ENCODE measurements around the gene ANGPT4.
A peak's percentile ranks its signal among the peaks of the same experiment; 100 is the strongest.

The ANGPT4 gene

DNA sequence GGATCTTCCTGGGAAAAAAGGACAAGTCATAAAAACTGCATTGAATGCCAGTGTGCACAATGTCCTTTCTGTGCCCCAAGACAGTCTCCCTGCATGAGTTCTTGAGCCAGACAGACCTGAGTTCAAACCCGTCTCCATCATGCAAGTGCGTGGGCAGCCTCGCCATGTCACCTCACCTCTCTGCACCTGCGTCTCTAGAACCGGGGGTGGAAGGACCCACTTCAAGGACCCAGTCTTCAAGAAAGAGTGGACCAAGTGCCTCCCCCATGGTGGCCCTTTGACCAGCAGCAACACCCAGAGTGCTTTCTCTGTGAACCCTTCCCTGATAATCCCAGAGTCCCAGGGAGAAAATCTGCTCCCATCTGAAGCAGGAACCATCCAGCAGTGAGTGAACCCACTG lies 23.5 kb upstream of the ANGPT4 start:
- DNase-seq (ENCODE audit: low spot score) = no peak

DNA sequence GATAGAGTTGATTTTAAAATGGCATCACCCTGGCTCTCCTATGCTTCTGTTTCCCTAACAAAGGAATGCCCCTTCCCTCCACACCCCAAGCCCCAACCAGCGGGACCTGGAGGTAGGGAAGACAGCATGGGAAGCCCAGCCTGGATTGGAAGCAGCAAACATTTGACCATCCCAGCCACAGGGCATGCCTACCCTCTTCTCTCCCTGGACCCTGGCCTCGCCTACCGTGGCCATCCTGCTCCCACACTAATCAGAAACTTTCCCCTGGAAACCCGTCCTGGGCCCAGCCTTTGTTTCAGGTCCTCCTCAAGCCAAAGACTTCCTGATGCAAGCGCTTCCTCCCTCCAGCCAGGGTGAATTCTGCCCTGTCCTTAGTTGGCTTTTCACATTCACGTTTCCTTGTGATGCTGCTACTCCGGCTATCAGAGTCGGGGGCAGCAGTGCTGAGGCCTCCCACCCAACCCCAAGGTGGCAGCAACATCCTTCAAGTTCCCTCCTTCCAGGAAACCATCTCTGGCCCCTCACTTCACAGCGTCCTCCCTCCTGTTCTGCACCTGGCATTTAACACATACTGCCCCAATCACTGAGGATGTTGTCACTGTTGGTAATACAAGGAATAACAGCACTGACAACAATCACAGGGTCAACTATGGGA lies 18.2 kb upstream of the ANGPT4 start:
- no peak for DNase-seq (ENCODE audit: low spot score)

- no peak for DNase-seq (ENCODE audit: low spot score)
These were observed 16.9 kb upstream of the ANGPT4 start for GRCh38 chr20:933029-933428.

DNA sequence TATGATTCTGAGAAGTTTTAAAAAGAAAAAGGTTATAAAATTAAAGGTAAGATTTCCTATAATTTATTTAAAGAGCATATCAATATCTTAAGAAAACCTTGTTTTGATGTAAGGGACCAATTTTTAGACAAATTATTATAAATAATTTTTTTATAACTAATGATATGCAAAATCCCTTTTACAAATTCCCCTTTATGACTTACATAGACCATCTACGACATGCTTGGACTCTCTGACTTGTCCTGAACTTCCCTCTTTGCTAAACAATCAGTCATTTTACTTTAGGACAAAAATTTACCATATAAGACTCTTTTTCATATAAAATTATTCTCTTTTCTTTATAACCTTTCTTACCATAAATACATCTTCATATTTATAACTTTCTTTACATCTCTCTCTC lies 15.3 kb upstream of the ANGPT4 start:
- no peak for DNase-seq (ENCODE audit: low spot score)

DNA sequence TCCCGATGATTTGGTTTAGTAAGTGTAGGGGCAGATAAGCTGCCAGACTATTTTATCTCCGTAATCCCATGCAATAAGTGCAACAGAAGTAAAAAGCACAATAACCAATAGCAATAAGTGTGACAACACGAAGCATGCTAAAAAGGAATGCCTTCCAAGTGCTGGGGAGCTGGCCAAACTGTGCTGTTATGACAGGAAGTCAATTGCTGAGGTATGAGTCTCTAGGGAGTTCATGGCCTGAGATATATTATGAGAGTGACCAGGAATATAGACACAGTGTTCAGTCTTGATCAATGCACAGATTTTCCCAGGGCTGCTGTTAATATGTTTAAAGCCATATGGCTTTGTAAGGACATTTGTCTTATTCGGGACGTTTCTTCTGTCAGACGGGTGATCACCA lies 10.5 kb upstream of the ANGPT4 start:
- peak; percentile 10 for DNase-seq (ENCODE audit: low spot score)

DNA sequence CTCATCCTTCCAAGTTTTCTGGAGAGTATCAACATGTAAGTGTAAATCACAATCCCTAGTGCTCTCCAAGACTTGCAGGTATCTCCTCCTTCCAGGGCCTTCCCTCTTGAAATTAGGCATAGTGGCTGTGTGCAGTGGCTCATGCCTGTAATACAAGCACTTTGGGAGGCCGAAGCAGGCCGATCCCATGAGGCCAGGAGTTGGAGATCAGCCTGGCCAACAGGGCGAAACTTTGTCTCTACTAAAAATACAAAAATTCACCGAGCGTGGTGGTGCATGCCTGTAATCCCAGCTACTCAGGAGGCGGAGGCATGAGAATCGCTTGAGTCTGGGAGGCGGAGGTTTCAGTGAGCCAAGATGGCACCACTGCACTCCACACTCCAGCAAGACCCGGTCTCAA lies 9.4 kb upstream of the ANGPT4 start:
- DNase-seq (ENCODE audit: low spot score) = no peak

- DNase-seq (ENCODE audit: low spot score) = no peak
These were observed 8.5 kb upstream of the ANGPT4 start for GRCh38 chr20:924639-925038.

DNA sequence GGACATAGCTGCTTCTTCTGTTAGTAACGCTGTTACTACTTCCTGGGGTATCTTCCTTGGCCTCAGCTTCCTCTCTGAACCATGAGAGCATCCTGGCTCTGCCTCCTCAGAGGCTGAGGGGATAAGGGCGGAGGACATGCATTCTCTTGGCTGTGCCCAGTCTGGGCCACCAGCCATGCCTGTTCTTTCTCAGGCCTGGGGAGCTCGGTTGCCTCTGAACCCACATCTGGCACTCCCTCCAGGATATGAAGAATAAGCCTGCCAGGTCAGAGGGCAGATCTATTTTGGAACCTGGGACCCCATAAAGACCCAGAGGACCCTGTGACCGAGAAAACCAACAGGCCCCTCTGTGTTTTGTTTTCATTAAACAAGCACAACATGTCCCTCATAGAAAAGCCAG lies 6.6 kb upstream of the ANGPT4 start:
- DNase-seq (ENCODE audit: low spot score) = no peak

- no peak for DNase-seq (ENCODE audit: low spot score)
These were observed 4.9 kb upstream of the ANGPT4 start for GRCh38 chr20:921068-921467.

- DNase-seq (ENCODE audit: low spot score) = no peak
These were observed 4.2 kb upstream of the ANGPT4 start for GRCh38 chr20:920311-920710.

GRCh38 chr20:919491-919916 lies 3.4 kb upstream of the ANGPT4 start:
- no peak for DNase-seq (ENCODE audit: low spot score)

- DNase-seq (ENCODE audit: low spot score) = no peak
These were observed 1.3 kb upstream of the ANGPT4 start for GRCh38 chr20:917416-917815.

GRCh38 chr20:916825-917224 lies 691 bp upstream of the ANGPT4 start:
- DNase-seq (ENCODE audit: low spot score) = no peak

DNA sequence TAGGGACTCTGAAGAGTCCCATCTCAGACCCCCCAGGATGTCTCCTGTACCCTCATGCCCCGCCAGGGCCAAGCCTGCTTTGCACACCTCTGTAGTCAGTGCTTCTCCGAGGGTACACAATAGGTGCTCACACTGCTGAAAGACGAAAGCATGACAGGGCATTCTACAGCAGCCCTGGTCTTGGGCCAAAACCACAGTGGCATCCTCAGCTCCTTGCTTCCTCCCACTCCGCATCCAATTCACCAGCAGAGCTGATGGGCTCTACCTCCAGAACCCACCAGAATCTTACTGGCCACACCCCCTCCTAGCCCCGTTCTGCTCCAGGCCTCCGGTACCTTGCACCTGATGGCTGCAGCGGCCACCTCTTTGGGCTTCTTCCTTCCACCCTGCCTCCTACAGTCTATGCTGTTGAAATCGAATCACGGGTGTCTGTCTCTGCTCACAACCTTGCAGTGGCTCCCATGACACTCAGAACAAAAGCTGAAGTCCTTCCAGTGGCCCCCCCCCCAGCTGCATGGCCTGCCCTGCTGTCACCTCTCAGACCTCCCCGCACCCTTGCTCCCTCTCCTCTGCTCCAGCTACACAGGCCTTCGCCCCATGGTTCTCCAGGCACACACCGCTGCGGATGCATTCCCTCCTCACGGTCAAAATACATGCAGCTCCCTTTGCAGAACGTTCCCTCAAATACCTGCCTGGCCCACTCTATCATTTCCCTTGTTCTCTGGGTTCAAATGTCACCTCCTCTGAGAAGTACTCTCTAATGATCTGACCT lies 1.2 kb downstream of the ANGPT4 start:
- peak; percentile 20 for DNase-seq (ENCODE audit: low spot score)

DNA sequence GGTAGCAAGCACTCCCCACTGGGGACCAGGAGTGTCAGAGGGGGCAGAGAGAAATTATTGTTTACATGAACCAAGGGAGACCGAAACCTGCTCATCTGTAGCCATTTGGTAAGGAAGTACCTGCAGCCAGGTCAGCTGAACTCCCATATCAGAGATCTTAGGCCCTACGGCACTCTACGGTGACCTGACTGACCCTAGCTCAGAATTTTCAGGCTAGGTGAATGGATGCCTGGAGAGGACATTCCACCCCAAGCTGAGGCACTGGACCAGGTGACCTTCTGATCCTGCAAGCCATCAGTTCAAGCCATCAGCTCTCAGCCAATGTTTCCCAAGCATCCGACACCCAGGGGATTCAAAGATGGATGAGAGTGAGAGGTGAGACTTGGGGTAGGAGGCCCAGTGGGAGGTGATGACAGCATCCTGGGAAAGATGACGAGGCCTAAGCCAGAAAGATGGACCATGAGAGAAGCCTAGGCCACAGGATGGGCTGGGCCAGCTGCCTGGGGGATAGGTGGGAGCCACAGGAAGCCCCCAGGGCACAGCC lies 2.8 kb downstream of the ANGPT4 start:
- DNase-seq (ENCODE audit: low spot score) = no peak

DNA sequence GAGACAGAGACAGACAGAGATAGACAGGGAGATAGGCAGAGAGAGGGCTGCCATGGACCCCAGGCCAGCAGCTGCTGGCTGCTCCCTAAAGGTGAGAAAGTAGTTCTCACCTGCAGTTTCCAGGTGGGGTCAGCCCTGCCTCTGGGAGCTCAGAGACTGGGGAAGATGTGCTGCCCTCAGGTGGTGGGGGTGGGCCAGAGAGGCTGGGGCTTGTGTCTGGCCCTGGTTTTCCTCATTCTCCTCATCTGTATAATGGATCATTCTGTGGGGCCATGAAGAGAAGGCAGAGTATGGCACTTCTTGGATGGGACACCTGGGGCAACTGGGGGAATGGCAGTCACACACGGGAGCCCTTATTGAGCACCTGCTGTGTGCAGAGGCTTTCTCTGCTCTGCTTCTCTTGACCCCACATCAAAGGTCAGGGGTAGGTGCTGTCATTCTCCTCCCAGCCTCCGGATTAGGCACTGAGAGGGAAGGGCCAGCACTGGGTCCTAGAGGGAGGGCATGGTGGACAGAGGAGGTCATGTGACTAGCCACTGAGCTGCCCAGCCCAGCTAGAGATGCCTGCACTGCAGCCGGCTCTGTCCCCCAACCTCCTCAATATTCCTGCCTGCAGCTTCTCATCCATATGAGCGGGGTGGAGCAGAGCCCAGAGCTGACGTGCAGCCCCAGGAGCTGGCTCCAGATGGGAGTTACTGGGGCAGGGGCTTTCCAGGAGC lies 4.1 kb downstream of the ANGPT4 start:
- DNase-seq (ENCODE audit: low spot score) = no peak

DNA sequence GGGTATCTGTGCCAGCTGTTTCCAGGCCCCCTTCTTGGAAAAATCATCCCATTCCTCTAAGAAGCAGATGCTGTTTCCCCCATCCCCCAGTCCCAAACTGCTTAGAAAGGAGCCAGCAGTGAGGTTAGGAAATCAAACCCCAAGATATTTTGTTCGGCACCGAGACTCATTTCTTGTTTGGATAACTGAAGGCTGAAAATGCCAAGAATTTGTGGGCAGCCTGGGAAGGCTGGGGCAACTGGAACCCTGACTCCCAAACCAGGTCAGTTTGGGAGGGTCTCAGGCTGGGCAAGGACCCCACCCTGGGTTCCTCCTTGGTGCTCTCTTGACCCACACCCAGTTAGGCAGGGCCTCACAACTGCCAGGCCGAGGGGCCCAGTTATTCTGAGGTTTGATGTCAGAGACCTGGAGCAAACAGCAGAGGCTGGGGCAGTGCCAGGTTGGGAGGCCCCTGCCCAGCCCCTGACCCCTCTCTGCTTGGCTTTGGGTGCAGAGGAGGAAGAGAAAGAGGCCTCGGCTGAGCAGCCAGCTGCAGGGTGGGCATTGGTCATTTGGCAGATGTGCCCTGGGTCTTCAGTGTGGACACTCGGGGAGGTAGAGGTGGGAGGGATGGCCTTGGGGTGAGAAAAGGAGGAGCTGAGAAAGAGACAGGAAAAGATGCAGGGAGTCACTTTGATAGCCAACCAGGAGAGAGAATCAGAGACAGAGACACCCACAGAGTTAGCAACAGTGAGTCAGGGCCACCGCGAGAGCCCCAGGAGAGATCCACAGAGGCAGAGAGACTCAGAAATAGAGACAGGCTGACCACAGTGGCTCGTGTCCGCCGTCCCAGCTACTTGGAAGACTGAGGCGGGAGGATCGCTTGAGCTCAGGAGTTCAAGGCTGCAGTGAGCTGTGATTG lies 5.0 kb downstream of the ANGPT4 start:
- peak; percentile 39 for DNase-seq (ENCODE audit: low spot score)

- DNase-seq (ENCODE audit: low spot score) = no peak
These were observed 5.8 kb downstream of the ANGPT4 start for GRCh38 chr20:910132-910869.

DNA sequence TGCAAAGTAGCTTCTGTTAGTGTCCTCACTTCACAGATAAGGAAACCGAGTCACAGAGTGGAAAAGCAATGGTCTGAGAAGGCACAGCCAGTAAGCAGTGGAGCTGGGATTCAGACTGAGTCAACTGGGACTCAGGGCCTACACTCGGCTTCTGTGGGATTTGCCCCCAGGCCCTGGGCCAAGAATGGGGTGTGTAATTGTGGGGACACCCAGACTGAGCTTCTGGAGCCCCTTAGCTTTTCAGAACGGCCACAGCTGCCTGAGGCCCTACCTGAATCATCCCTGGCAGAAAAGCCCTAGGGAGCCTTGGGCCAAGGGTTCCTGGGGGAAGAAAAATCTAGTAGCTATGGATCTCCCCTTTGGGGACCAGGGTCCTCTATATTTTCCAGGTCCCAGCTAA lies 6.5 kb downstream of the ANGPT4 start:
- DNase-seq (ENCODE audit: low spot score) = no peak

- DNase-seq (ENCODE audit: low spot score) = no peak
These were observed 9.3 kb downstream of the ANGPT4 start for GRCh38 chr20:906703-907270.

GRCh38 chr20:906001-906520 lies 10.1 kb downstream of the ANGPT4 start:
- DNase-seq (ENCODE audit: low spot score) = no peak

Measured in AG08395 (cell line).